Peyer's patch (tissue), 4 donors: ENCODE data around the gene PIGZ. TPM values are rescaled to one million over a fixed set of nuclear protein-coding genes. Genes with fewer than 3 reads are reported as not detected.

ENCODE experiments used
- DNase-seq, 3 donors: peaks; one replicate each; pipeline ENCODE4 v3.0.0-alpha.2; 2017 to 2019
- H3K27ac ChIP-seq, 4 donors: fragments of 200-600 bp; sonication (generic); one replicate each; pipeline ENCODE4 v1.5.1; 2016 to 2019
- H3K27me3 ChIP-seq, 2 donors: fragments of 200-600 bp; sonication (generic); one replicate each; pipeline ENCODE4 v1.5.1; 2019
- H3K36me3 ChIP-seq, 3 donors: fragments of 200-600 bp; sonication (generic); one replicate each; pipeline ENCODE4 v1.5.1; 2016 to 2019
- H3K4me1 ChIP-seq, 4 donors: fragments of 200-600 bp; sonication (generic); one replicate each; pipeline ENCODE4 v1.5.1; 2016 to 2019
- H3K4me3 ChIP-seq, 4 donors: fragments of 200-600 bp; sonication (generic); 1 replicate in 3 of 4; 2 replicates in 1 of 4; pipeline ENCODE4 v1.5.1; 2016 to 2019; ENCODE audit warnings: mild to moderate bottlenecking in 1 of 4
- H3K9me3 ChIP-seq, 4 donors: fragments of 200-600 bp; sonication (generic); one replicate each; pipeline ENCODE4 v1.5.1; 2016 to 2019; ENCODE audit warnings: mild to moderate bottlenecking in 1 of 4
- CTCF ChIP-seq, 6 experiments: fragments of 450-650 bp in 4 of 6; fragments of 200-600 bp in 2 of 6; sonication (generic) in 1 of 6; IDR thresholded peaks; one replicate each; pipeline ENCODE4 v1.5.1; 2017 to 2019; ENCODE audit warnings: antibody characterized with exemption in 6 of 6, mild to moderate bottlenecking in 3 of 6, moderate library complexity in 1 of 6
- POLR2A ChIP-seq, 2 donors: fragments of 450-650 bp; IDR thresholded peaks; one replicate each; pipeline ENCODE4 v1.5.1; 2017; ENCODE audit warnings: antibody characterized with exemption in 2 of 2, mild to moderate bottlenecking in 2 of 2, moderate library complexity in 2 of 2
- total RNA-seq, 4 donors: library from RNA; depleted of rRNA; stranded (reverse); fragments of >200 nt; gene quantifications; one replicate each; pipeline ENCODE4 v1.1.0, GENCODE V29; 2016

The PIGZ gene
- total RNA-seq, 4 donors from 2014 or later: 5.0 to 212 (median 44.5) TPM

GRCh38 chr3:196994056-196994455 lies 25.4 kb upstream of the PIGZ start:
- Histone ChIP-seq H3K9me3 (no peaks in the 10 kb centered on the region), H3K36me3 (no peaks in the 10 kb centered on the region), H3K27ac (no peak overlapping the region), H3K4me3 (no peak overlapping the region), H3K4me1 (no peaks in the 10 kb centered on the region), H3K27me3 (no peaks in the 10 kb centered on the region)
- TF ChIP-seq CTCF (IDR thresholded peaks at IDR 0.05) (no peak), POLR2A (IDR thresholded peaks at IDR 0.05) (no peak)
- peak in 1 of 3 donors; percentile 26 for DNase-seq

DNA sequence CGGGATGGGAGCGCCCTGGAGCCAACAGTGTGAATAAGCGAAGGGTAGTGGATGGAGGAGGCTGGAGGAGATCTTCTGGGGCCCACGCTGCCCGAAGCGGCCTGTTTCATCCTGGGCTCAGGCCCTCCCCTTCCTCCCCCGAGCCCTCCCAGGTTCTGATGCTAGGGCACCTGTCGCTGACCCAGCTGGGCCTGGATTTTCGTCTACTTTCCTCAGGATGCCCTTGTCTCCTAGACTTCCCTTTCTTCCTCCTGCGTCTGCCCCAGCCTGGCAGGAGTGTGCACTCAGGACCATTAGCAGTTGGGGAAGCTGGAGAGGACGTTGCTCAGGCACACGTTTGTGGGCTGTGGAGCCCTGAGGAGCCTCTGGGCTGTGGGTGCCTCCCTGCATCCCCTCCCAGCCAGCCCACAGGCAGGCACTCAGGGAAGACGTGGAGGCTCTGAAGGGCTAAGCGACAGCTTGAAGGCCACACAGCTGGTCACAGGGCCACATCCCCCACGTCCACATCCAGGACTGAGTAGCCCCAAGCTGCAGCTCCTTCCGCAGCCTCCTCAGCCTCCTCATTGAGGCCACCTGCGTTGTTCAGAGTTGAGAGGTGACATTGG lies 23.9 kb upstream of the PIGZ start:
- Histone ChIP-seq H3K4me3 (no peak overlapping the region), H3K4me1 (peaks cover 0 to 9% (median 0%) of the 10 kb centered on the region in 4 donors), H3K9me3 (no peaks in the 10 kb centered on the region), H3K36me3 (no peaks in the 10 kb centered on the region), H3K27ac (no peak overlapping the region), H3K27me3 (no peaks in the 10 kb centered on the region)
- TF ChIP-seq CTCF (IDR thresholded peaks at IDR 0.05): no peak
- TF ChIP-seq POLR2A (IDR thresholded peaks at IDR 0.05): no peak
- DNase-seq: peak in 2 of 3 donors; percentile 23 to 30

GRCh38 chr3:196991581-196992460 lies 23.2 kb upstream of the PIGZ start:
- Histone ChIP-seq H3K27me3 (no peaks in the 10 kb centered on the region), H3K4me3 (no peak overlapping the region), H3K36me3 (no peaks in the 10 kb centered on the region), H3K4me1 (peaks cover 0 to 15% (median 0%) of the 10 kb centered on the region in 4 donors), H3K9me3 (no peaks in the 10 kb centered on the region), H3K27ac (no peak overlapping the region)
- DNase-seq: peak in 2 of 3 donors; percentile 36 to 42
- TF ChIP-seq CTCF (IDR thresholded peaks at IDR 0.05) (no peak), POLR2A (IDR thresholded peaks at IDR 0.05) (no peak)

- H3K27ac ChIP-seq: no peak overlapping the region
Measured at GRCh38 chr3:196990601-196991007, 22.0 kb upstream of the PIGZ start.

More at GRCh38 chr3:196990601-196991007, 22.0 kb upstream of the PIGZ start:
- DNase-seq: peak in 2 of 3 donors; percentile 23 to 37
- Histone ChIP-seq H3K27me3 (no peaks in the 10 kb centered on the region), H3K4me3 (no peak overlapping the region), H3K4me1 (peaks cover 0 to 16% (median 0%) of the 10 kb centered on the region in 4 donors), H3K36me3 (no peaks in the 10 kb centered on the region), H3K9me3 (no peaks in the 10 kb centered on the region)
- TF ChIP-seq POLR2A (IDR thresholded peaks at IDR 0.05) (no peak), CTCF (IDR thresholded peaks at IDR 0.05) (no peak)
